Left hindlimb (tissue), 1 donor: ENCODE measurements around the gene UBE2N.
"Not testable (repeated sequence)": the region's sequence is repeated elsewhere in the genome, so short reads cannot be mapped to it uniquely, and the experiment has no call there.

ENCODE experiments used
- DNase-seq: peaks from one replicate; pipeline ENCODE4 v3.0.0-alpha.2; 2018

Gene UBE2N

DNA sequence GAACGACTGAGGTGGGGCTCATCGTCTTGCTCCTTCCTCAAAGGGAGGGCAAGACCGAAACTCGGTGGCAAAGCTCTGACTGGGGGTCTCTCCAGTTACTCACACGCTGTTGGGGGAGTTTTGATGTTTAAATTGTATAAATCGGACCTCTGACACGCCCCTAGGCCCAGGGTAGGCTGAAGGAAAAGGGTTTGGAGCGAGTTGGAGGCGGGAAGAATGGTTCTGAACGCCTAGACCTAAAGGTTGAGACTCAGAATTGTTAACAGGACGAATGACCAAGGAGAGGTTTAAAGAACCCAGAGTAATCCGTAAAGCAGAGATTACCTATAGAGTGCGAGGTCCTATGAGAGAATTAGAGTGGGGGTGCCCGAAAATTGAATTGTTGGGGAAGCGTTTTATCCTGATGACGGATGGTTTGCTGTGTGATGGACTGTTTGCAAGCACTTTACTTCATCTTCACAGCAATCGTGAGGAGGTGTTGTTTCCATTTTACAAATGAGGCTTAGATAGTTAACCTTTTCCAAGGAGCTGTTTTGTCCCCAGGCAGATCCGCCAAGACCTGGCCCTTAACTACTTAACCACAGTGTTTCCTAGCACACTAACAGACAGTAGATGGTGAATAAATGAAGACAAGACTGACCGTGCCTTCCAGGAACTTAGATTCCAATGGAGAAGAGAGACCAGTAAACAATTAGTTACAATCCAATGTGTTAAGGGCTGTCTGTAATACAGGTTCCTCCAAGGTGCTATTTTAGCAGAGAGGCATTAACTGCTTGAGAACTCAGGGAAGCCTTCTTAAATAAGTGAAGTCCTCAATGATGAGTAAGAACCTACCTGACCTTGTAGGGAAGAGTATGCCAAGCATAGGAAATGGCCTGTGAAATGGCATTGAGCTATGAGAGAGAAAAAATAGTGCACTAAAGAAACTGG is 929 bp upstream of the UBE2N start:
- no peak for DNase-seq

GRCh38 chr12:93441081-93441616 is 598 bp downstream of the UBE2N start:
- DNase-seq: no peak

DNA sequence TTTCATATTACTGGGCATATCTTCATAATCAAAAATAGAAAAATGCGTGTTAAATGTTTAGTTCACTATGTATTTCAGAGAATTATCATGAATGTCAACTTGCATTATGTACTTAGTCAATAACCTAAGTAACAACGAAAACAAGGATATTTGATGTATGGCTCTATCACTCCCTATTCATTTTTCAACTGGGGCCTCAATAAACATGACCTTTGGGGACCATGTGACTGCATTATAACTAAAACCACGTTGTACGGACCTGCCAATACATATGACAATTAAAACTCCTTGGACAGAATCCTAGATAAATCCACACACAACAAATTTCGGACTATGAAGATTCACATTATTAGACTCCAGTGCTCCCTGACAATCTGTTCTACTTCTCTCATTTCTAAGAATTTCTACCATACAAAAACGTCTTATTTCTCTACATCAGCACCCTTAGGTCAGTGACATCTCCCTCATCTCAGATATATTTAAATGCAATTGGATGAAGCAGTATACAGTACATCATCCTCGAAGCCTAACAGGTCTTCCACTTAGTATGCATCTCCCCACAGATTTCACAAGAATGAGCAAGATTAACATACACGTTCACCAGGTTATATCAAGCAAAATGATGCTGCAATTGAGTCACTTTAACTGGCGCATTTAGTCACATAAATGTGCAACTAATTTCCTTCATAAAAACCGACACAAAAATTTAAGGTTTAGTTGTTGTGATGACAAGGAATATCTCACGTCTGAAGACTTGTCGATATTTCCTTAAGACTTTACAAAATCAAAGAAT is 1.5 kb downstream of the UBE2N start:
- DNase-seq: no peak

GRCh38 chr12:93438266-93439050 is 3.3 kb downstream of the UBE2N start:
- no peak for DNase-seq

GRCh38 chr12:93434256-93434865 is 7.4 kb downstream of the UBE2N start:
- no peak for DNase-seq

DNA sequence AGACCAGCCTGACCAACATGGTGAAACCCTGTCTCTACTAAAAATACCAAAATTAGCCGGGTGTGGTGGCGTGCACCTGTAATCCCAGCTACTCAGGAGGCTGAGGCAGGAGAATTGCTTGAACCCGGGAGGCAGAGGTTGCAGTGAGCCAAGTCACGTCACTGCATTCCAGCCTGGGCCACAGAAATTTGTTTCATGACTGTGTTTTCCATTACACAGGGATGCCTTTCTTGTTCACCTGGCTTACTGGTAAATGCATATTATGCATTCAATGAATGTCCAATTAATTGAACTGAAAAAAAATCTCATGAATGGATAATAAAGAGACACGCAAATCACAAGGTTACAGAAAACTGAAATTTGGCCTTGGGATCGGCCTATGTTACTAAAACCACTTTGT is 9.7 kb downstream of the UBE2N start:
- not testable (repeated sequence) for DNase-seq

GRCh38 chr12:93430280-93430679 is 11.5 kb downstream of the UBE2N start:
- no peak for DNase-seq

- DNase-seq: no peak
These were observed 11.9 kb downstream of the UBE2N start for GRCh38 chr12:93429852-93430251.

DNA sequence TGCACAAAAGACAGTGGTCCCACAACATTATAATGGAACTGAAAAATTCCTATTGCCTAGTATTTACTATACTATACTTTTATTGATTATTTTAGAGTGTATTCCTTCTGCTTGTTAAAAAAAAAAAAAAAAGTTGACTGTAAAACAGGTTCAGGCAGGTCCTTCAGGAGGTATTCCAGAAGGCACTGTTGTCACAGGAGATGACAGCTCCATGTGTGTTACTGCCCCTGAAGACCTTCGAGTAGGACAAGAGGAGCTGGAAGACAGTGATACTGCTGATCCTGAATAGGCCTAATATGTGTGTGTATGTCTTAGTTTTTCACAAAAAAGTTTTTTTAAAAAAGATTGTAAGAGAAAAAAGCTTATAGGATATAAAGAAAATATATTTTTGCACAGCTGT is 12.3 kb downstream of the UBE2N start:
- DNase-seq: no peak

- no peak for DNase-seq
These were observed 13.8 kb downstream of the UBE2N start for GRCh38 chr12:93427779-93428564.

DNA sequence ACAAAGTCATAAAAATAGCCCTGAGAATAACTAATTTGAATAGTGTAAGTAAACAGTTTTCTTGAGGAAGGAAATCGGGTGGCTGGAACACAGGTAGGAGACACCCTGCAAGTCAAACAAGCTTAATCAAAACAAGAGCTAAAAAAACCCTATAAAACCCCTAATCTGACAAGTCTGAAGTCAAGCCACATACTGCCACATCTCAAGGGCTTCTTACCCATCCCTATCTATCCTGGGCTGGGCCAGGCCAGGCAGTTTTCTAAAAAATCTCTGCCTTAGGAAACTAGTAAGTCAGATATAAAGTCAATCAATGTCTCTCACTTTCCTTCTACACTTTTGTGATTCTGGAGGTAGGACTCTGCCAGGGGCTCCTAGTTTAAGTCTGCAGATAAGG is 15.3 kb downstream of the UBE2N start:
- no peak for DNase-seq

- no peak for DNase-seq
These were observed 15.9 kb downstream of the UBE2N start for GRCh38 chr12:93425736-93426411.

GRCh38 chr12:93422050-93422449 is 19.7 kb downstream of the UBE2N start:
- no peak for DNase-seq

GRCh38 chr12:93419388-93420034 is 22.2 kb downstream of the UBE2N start:
- no peak for DNase-seq

- DNase-seq: no peak
These were observed 23.7 kb downstream of the UBE2N start for GRCh38 chr12:93417967-93418480.

DNA sequence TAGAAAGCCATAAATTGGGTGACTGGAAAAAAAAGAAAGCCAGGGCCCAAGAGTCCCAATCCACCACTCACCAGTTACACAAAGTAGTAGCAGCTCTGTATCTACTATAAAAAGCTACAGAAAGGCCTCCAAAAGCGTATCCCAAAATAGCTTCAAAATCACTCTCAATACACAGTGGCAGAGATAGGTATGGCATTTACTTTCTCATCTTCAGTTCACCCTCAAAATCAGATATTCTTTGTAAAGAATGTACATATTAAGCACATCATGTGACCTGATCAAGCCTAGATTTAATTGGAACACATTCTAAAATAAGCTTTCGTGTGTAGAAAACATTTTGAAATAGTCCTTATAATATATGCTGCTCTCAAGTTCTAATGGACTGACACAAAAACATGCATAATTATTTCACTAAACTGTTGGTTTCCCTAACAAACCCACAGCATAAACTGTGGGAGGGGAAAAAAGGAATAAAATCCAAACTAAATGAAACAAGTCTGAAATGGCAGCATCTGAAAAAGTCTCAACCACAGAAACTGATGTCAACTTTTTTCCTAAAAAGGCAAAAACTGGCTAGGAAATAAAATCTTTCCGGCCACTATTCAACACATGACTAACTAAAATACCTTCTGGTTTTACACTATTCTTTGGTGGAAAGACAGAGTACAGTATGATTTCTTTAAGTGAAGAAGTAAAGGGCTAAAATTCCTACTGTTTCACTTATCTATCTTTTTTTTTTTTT is 25.9 kb downstream of the UBE2N start:
- no peak for DNase-seq

DNA sequence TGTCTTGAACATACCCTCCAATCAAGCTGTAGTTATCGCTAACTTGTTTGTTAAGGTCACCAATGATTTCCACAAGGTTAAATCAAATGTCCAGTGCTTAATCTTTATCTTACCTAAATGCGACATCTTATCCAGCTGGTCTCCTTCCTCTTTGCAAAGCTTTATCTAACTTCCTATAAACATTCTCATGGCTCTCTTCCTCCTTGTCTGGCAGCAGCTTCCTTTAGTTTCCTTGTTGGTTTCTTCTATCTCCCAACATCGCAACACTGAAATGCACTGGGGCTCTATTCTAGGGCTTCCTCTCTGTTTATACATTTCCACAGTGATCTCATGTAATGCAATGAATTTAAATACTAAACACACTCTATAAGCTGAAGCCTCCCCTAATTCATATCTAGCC is 28.7 kb downstream of the UBE2N start:
- no peak for DNase-seq

- DNase-seq: not testable (repeated sequence)
These were observed 29.4 kb downstream of the UBE2N start for GRCh38 chr12:93412396-93412795.

DNA sequence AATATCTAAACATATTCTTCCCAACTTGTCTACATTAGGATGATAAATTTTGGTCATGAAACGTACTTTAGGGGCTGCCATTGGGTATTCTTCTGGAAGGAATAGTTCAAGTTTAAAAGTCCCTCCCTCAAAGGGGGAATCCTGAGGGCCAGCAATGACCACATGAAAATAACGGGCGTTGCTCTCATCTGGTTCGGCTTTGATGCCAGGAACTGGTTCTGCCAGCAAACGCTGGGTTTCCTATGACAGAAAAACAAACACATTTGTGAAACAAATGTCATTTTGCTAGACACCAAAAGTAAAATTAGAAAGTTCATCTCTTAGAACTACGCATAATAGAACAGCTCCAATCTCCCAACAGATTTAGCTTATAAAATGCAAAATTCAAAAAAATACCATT is 30.7 kb downstream of the UBE2N start:
- DNase-seq: not testable (repeated sequence)
